ENCODE data around the gene OGFR. TPM values are rescaled to one million over a fixed set of nuclear protein-coding genes. Genes with fewer than 3 reads are reported as not detected.

OGFR gene
- total and polyA plus RNA-seq, 7 donors: 11.6 to 21.6 (median 19.2) TPM

GRCh38 chr20:62812907-62813200 is 8.2 kb downstream of the OGFR start:
- H3K27me3 ChIP-seq (ENCODE audit: insufficient read depth in 3 of 3, low read length in 2 of 3): peaks cover 0 to 34% (median 23%) of the 10 kb centered on the region in 3 donors
- H3K36me3 ChIP-seq (ENCODE audit: insufficient read depth in 1 of 2, low read depth in 1 of 2): peaks cover 0 to 53% of the 10 kb centered on the region in 2 donors
- WGBS, 3 donors: 90 to 95% (median 92%) methylated on average over 8 to 11 of the region's 11 CpGs
- ATAC-seq (no peak), DNase-seq (no peak)
- no peaks in the 10 kb centered on the region for H3K9me3 ChIP-seq
- intact Hi-C loops (cut with DNase I): no loop called here
- TF ChIP-seq CTCF (IDR thresholded peaks at IDR 0.05): no peak
- peaks cover 10% of the 10 kb centered on the region for H3K4me1 ChIP-seq
- H3K4me3 ChIP-seq: no peak overlapping the region
- no peak overlapping the region for H3K27ac ChIP-seq

GRCh38 chr20:62813588-62813987 is 9.0 kb downstream of the OGFR start:
- peaks cover 9% of the 10 kb centered on the region for H3K4me1 ChIP-seq
- no peak for TF ChIP-seq CTCF (IDR thresholded peaks at IDR 0.05)
- 82 to 88% (median 87%) methylated on average over 13 of the region's 13 CpGs for WGBS, 3 donors
- no peak overlapping the region for H3K27ac ChIP-seq
- peaks cover 0 to 42% (median 30%) of the 10 kb centered on the region in 3 donors for H3K27me3 ChIP-seq (ENCODE audit: insufficient read depth in 3 of 3, low read length in 2 of 3)
- ATAC-seq (no peak), DNase-seq (no peak)
- no peaks in the 10 kb centered on the region for H3K9me3 ChIP-seq
- no peak overlapping the region for H3K4me3 ChIP-seq
- intact Hi-C loops (cut with DNase I): no loop called here
- peaks cover 0 to 48% of the 10 kb centered on the region in 2 donors for H3K36me3 ChIP-seq (ENCODE audit: insufficient read depth in 1 of 2, low read depth in 1 of 2)

- peaks cover 14% of the 10 kb centered on the region for H3K4me1 ChIP-seq
- no peaks in the 10 kb centered on the region for H3K9me3 ChIP-seq
- H3K27me3 ChIP-seq (ENCODE audit: insufficient read depth in 3 of 3, low read length in 2 of 3): peaks cover 0 to 48% (median 31%) of the 10 kb centered on the region in 3 donors
- no peak overlapping the region for H3K4me3 ChIP-seq
- DNase-seq (no peak), ATAC-seq (peak in 2 of 4 donors; percentile 10 to 12)
- intact Hi-C loops (cut with DNase I): no loop called here
- TF ChIP-seq CTCF (IDR thresholded peaks at IDR 0.05): no peak
- 71 to 79% (median 76%) methylated on average over 13 of the region's 13 CpGs for WGBS, 3 donors
- H3K27ac ChIP-seq: no peak overlapping the region
- peaks cover 0 to 42% of the 10 kb centered on the region in 2 donors for H3K36me3 ChIP-seq (ENCODE audit: insufficient read depth in 1 of 2, low read depth in 1 of 2)
These were observed 9.5 kb downstream of the OGFR start for GRCh38 chr20:62814060-62814708.

GRCh38 chr20:62814709-62815065 is 10.1 kb downstream of the OGFR start:
- H3K4me1 ChIP-seq: peaks cover 14% of the 10 kb centered on the region
- no peak for DNase-seq
- 46 to 49% (median 49%) methylated on average over 12 of the region's 12 CpGs for WGBS, 3 donors
- no peak overlapping the region for H3K4me3 ChIP-seq
- peaks cover 0 to 37% of the 10 kb centered on the region in 2 donors for H3K36me3 ChIP-seq (ENCODE audit: insufficient read depth in 1 of 2, low read depth in 1 of 2)
- intact Hi-C loops (cut with DNase I): no loop called here
- no peaks in the 10 kb centered on the region for H3K9me3 ChIP-seq
- TF ChIP-seq CTCF (IDR thresholded peaks at IDR 0.05): no peak
- H3K27ac ChIP-seq: no peak overlapping the region
- peaks cover 0 to 53% (median 31%) of the 10 kb centered on the region in 3 donors for H3K27me3 ChIP-seq (ENCODE audit: insufficient read depth in 3 of 3, low read length in 2 of 3)
- no peak for ATAC-seq
